Muscle layer of duodenum (tissue), 2 donors: ENCODE results near the gene ROBO2.

ENCODE experiments used
- H3K27ac ChIP-seq: one replicate; pipeline ENCODE4 v1.7.0; 2013; ENCODE audit warnings: mild to moderate bottlenecking, low read length
- H3K27me3 ChIP-seq: one replicate; pipeline ENCODE4 v1.7.0; 2013; ENCODE audit warnings: low read depth, mild to moderate bottlenecking, control low read depth, low read length
- H3K36me3 ChIP-seq, 2 donors: one replicate each; pipeline ENCODE4 v1.7.0; 2013; ENCODE audit warnings: low read length in 2 of 2, control low read depth in 1 of 2, mild to moderate bottlenecking in 1 of 2; ENCODE audit not compliant: insufficient read depth in 2 of 2, control insufficient read depth in 1 of 2
- H3K4me1 ChIP-seq, 2 donors: one replicate each; pipeline ENCODE4 v1.7.0; 2013; ENCODE audit warnings: low read length in 2 of 2, mild to moderate bottlenecking in 2 of 2, control low read depth in 1 of 2, moderate library complexity in 1 of 2; ENCODE audit not compliant: insufficient read depth in 2 of 2, control insufficient read depth in 1 of 2
- H3K4me3 ChIP-seq, 2 donors: one replicate each; pipeline ENCODE4 v1.7.0; 2013; ENCODE audit warnings: low read length in 2 of 2, low read depth in 1 of 2, mild to moderate bottlenecking in 1 of 2
- H3K9me3 ChIP-seq, 2 donors: one replicate each; pipeline ENCODE4 v1.7.0; 2013; ENCODE audit warnings: low read length in 2 of 2, control low read depth in 1 of 2, mild to moderate bottlenecking in 1 of 2; ENCODE audit not compliant: control insufficient read depth in 1 of 2
- donor health status: healthy.

The ROBO2 gene

GRCh38 chr3:77052733-77053670 is 13.1 kb downstream of the ROBO2 start:
- no peak overlapping the region for H3K4me3 ChIP-seq

GRCh38 chr3:77053795-77054194 is 13.9 kb downstream of the ROBO2 start:
- H3K27ac ChIP-seq: no peak overlapping the region

More at GRCh38 chr3:77052733-77053670, 13.1 kb downstream of the ROBO2 start:
- no peaks in the 10 kb centered on the region for H3K4me1 ChIP-seq
- H3K9me3 ChIP-seq: no peaks in the 10 kb centered on the region
- no peak overlapping the region for H3K27ac ChIP-seq
- no peaks in the 10 kb centered on the region for H3K36me3 ChIP-seq
- no peaks in the 10 kb centered on the region for H3K27me3 ChIP-seq

GRCh38 chr3:77055841-77056341 is 16.0 kb downstream of the ROBO2 start:
- Histone ChIP-seq H3K9me3 (no peaks in the 10 kb centered on the region), H3K4me1 (no peaks in the 10 kb centered on the region), H3K36me3 (no peaks in the 10 kb centered on the region), H3K4me3 (no peak overlapping the region), H3K27me3 (no peaks in the 10 kb centered on the region), H3K27ac (no peak overlapping the region)

More at GRCh38 chr3:77053795-77054194, 13.9 kb downstream of the ROBO2 start:
- H3K9me3 ChIP-seq: no peaks in the 10 kb centered on the region
- no peaks in the 10 kb centered on the region for H3K27me3 ChIP-seq
- H3K4me3 ChIP-seq: no peak overlapping the region
- H3K36me3 ChIP-seq: no peaks in the 10 kb centered on the region
- no peaks in the 10 kb centered on the region for H3K4me1 ChIP-seq

- H3K4me3 ChIP-seq: no peak overlapping the region
- no peak overlapping the region for H3K27ac ChIP-seq
- H3K36me3 ChIP-seq: no peaks in the 10 kb centered on the region
- H3K9me3 ChIP-seq: peaks cover 5% of the 10 kb centered on the region in 2 donors
- no peaks in the 10 kb centered on the region for H3K27me3 ChIP-seq
- H3K4me1 ChIP-seq: no peaks in the 10 kb centered on the region
Measured at GRCh38 chr3:77059354-77059753, 19.5 kb downstream of the ROBO2 start.

- Histone ChIP-seq H3K4me3 (no peak overlapping the region), H3K27ac (no peak overlapping the region), H3K4me1 (no peaks in the 10 kb centered on the region), H3K27me3 (no peaks in the 10 kb centered on the region), H3K36me3 (no peaks in the 10 kb centered on the region), H3K9me3 (peaks cover 5% of the 10 kb centered on the region in 2 donors)
Measured at GRCh38 chr3:77063423-77063822, 23.5 kb downstream of the ROBO2 start.

- H3K9me3 ChIP-seq: peaks cover 5% of the 10 kb centered on the region in 2 donors
- H3K4me3 ChIP-seq: no peak overlapping the region
- H3K4me1 ChIP-seq: no peaks in the 10 kb centered on the region
- no peaks in the 10 kb centered on the region for H3K36me3 ChIP-seq
- H3K27me3 ChIP-seq: no peaks in the 10 kb centered on the region
- no peak overlapping the region for H3K27ac ChIP-seq
Measured at GRCh38 chr3:77065750-77066149, 25.9 kb downstream of the ROBO2 start.

GRCh38 chr3:77066829-77067228 is 26.9 kb downstream of the ROBO2 start:
- H3K36me3 ChIP-seq: no peaks in the 10 kb centered on the region
- H3K4me3 ChIP-seq: no peak overlapping the region
- no peak overlapping the region for H3K27ac ChIP-seq
- H3K9me3 ChIP-seq: peaks cover 5% of the 10 kb centered on the region in 2 donors
- H3K27me3 ChIP-seq: no peaks in the 10 kb centered on the region
- H3K4me1 ChIP-seq: no peaks in the 10 kb centered on the region

- Histone ChIP-seq H3K9me3 (no peaks in the 10 kb centered on the region), H3K27me3 (no peaks in the 10 kb centered on the region), H3K4me3 (no peak overlapping the region), H3K27ac (no peak overlapping the region), H3K4me1 (no peaks in the 10 kb centered on the region), H3K36me3 (no peaks in the 10 kb centered on the region)
Measured at GRCh38 chr3:77068808-77069207, 28.9 kb downstream of the ROBO2 start.

GRCh38 chr3:77071364-77071763 is 31.5 kb downstream of the ROBO2 start:
- no peaks in the 10 kb centered on the region for H3K36me3 ChIP-seq
- H3K4me3 ChIP-seq: no peak overlapping the region
- no peaks in the 10 kb centered on the region for H3K27me3 ChIP-seq
- H3K9me3 ChIP-seq: no peaks in the 10 kb centered on the region
- H3K4me1 ChIP-seq: no peaks in the 10 kb centered on the region
- H3K27ac ChIP-seq: no peak overlapping the region

- Histone ChIP-seq H3K27me3 (no peaks in the 10 kb centered on the region), H3K4me1 (no peaks in the 10 kb centered on the region), H3K9me3 (no peaks in the 10 kb centered on the region), H3K36me3 (no peaks in the 10 kb centered on the region), H3K27ac (no peak overlapping the region), H3K4me3 (no peak overlapping the region)
Measured at GRCh38 chr3:77071809-77072208, 31.9 kb downstream of the ROBO2 start.

GRCh38 chr3:77072232-77072631 is 32.3 kb downstream of the ROBO2 start:
- no peaks in the 10 kb centered on the region for H3K27me3 ChIP-seq
- H3K4me1 ChIP-seq: no peaks in the 10 kb centered on the region
- H3K36me3 ChIP-seq: no peaks in the 10 kb centered on the region
- no peaks in the 10 kb centered on the region for H3K9me3 ChIP-seq
- H3K4me3 ChIP-seq: no peak overlapping the region
- H3K27ac ChIP-seq: no peak overlapping the region
